Astrocyte of the cerebellum (primary cell): ENCODE data around the gene SOBP.

Experiments used
- DNase-seq: peaks from one replicate; pipeline ENCODE4 v3.0.0-alpha.2; 2011; ENCODE audit warnings: low read depth
- H3K4me3 ChIP-seq: 2 replicates; pipeline ENCODE4 v1.5.1; 2011; ENCODE audit warnings: mild to moderate bottlenecking, low read depth, low read length, moderate library complexity
- in situ Hi-C: cut with HindIII; loops from 2 replicates; pipeline ENCODE4 v1.10.0; 2017; ENCODE audit warnings: low sequenced_read_pairs
- TF ChIP-seq, protein P1 (sequence below): IDR thresholded peaks from 2 replicates; pipeline ENCODE4 v1.5.1; 2012; ENCODE audit warnings: low read length, low read depth, moderate library complexity, mild to moderate bottlenecking; ENCODE audit errors: missing control alignments

Gene SOBP

DNA sequence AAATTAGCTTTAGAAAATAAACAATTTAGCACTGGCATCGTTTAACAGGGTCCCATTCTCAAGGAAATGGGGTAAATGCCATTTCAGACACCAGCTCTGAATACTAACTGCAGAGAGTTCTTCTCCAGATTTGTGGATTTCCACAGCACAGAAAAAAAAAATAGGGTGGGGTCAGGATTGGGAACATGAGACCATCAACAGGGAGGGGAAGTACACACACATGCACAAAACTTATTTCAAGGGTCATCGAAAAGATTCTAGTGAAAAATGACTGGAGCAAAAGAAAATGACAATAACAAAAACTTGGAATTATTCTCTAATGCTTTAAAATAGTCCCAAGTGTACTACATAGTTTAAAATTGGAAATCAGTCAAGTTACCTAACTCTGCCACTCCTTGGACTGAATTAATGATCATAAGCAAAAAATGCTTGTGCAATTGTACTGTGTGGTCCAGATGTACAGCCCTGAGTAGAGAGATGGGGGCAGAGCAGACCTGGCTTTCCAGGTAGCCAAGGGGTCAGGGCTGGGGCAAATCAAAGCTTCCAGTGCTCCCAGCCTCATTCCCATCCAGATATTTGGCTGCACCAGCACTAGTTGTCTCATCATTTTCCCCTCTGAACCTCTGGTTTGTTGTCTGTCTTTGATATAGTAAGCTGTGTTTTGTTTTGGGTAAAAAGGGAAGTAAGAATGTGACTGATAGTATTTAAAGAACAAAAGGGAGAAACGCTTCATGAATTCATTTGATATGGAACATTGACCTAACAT lies 152.4 kb downstream of the SOBP start:
- H3K4me3 ChIP-seq, result no peak overlapping the region
- no peak for DNase-seq
- TF ChIP-seq, protein P1, sequence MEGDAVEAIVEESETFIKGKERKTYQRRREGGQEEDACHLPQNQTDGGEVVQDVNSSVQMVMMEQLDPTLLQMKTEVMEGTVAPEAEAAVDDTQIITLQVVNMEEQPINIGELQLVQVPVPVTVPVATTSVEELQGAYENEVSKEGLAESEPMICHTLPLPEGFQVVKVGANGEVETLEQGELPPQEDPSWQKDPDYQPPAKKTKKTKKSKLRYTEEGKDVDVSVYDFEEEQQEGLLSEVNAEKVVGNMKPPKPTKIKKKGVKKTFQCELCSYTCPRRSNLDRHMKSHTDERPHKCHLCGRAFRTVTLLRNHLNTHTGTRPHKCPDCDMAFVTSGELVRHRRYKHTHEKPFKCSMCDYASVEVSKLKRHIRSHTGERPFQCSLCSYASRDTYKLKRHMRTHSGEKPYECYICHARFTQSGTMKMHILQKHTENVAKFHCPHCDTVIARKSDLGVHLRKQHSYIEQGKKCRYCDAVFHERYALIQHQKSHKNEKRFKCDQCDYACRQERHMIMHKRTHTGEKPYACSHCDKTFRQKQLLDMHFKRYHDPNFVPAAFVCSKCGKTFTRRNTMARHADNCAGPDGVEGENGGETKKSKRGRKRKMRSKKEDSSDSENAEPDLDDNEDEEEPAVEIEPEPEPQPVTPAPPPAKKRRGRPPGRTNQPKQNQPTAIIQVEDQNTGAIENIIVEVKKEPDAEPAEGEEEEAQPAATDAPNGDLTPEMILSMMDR, result no peak
- in situ Hi-C loops, result no loop called here

DNA sequence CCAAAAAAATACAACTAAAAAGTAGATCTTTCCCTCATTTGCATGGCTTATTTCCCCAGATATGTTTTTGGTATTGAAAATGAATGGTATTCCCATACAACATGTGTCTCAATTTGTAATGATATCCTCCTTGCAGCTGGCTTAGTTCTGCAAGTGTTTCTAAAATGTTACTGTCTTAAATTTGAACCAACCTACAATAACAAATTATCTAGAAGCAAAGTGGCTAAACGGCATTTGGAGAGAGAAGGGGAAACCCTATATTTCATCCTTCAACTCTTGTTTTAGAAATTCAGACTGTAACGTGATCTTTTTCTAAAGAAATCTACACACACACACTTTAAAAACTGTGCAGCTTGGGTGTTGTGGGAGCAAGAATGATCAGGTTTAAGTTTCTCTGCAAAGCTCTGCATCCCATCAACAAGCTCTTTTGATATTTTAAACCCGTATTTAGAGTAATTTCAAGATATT lies 153.0 kb downstream of the SOBP start:
- H3K4me3 ChIP-seq, result no peak overlapping the region
- DNase-seq, result no peak
- in situ Hi-C loops, result no loop called here
- TF ChIP-seq, protein P1, result no peak

DNA sequence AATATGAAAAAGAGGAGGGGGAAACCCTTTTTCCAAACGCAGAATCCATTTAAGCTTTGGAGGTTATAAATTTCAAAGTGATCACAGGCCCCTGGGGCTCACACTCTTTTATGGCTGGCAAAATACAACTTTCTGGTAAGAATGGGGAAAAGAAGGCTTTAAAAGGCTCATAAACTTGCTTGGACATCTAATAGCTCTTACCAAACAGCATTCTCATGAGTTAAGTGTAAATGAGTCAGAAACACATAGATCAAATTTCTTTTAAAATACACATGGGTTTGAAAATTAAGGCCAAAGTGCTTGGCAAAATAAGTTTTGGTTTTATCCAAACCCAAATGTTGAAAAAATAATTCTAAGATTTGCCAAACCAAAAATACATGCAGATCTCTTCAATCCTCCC lies 154.6 kb downstream of the SOBP start:
- H3K4me3 ChIP-seq, result no peak overlapping the region
- DNase-seq, result no peak
- TF ChIP-seq, protein P1, result no peak
- in situ Hi-C loops, result no loop called here

DNA sequence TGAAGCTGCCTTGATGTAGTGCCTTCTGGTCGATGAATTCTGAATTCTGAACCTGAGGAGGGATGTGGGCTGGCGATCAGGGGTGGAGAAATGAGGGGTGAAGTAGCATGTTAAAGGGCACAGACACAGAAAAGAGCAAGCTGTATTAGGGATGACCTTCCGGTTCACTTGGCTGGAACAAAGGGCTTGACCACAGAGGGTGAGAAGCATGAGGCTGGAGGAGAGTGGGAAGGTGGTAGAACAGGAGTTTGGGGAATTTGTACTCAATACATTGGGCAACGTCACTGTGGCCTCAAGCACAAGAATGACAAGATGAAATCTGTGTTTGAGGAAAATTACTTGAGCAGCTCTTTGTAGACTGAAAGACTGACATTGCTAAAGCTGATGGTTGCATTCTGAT lies 155.8 kb downstream of the SOBP start:
- DNase-seq, result no peak
- TF ChIP-seq, protein P1, result no peak
- in situ Hi-C loops, result no loop called here
- no peak overlapping the region for H3K4me3 ChIP-seq

DNA sequence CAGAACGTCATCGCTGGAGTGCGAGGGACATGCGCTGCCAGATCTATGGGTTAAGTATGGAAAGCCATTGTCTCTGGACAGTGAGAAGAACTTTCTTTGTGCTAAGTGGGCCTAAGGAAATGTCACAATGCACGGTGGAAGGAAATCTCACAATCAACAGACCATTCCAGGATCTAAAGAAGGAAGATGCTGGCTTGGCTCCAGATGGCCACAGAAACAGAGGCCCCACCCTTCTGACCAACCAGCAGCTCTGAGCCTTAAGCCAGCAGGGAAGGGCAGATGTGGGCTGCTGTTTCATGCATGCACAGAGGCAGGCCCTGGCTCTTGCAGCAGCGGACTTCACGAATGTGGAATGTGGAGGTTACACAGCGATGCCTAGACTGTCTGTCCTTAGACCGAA lies 156.3 kb downstream of the SOBP start:
- H3K4me3 ChIP-seq, result no peak overlapping the region
- in situ Hi-C loops, result no loop called here
- TF ChIP-seq, protein P1, result no peak
- no peak for DNase-seq

DNA sequence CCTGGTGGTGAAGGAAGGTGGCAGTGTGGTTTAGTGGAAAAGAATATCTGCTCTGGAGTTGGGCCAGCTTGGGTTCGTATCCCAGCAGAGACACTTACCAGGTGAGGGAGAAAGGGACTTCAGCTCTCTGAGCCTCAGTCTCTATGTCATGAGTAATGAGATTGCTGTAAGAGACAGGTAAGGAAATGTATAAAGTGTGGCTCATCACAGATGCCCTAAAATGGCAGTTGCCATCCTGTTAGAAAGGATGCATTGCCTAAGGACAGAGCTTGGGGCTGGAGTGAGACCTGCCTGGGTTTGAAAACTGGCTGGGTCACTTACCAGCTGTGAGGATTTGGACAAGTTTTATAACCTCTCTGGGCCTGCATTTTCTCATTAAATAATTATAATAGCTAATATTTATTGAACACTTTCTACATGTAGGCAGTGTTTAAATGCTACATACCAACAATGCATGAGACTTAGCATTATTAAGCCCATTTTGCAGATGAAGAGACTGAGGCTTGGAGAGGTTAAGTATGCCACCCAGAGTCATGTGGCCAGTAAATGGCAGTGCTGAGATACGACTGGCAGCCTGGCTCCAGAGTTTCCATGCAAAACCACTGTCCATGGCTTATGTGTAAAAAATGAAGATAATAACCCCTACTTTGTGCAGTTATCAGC lies 157.0 kb downstream of the SOBP start:
- TF ChIP-seq, protein P1, result no peak
- DNase-seq, result no peak
- in situ Hi-C loops, result no loop called here
- no peak overlapping the region for H3K4me3 ChIP-seq
